Activated CD8-positive, alpha-beta memory T cell treated with anti-CD3 and anti-CD28 coated beads, Interleukin-2, amount 50 U/mL, for 1 hour (primary cell): ENCODE data around the gene GABRA5.

Experiments
- DNase-seq: peaks from one replicate; pipeline ENCODE4 v3.0.0-alpha.2; 2020; ENCODE audit errors: extremely low read depth

The GABRA5 gene

GRCh38 chr15:26928051-26928450 lies 61.2 kb downstream of the GABRA5 start:
- DNase-seq: no peak

- DNase-seq: no peak
Observed at GRCh38 chr15:26929588-26929987, 62.7 kb downstream of the GABRA5 start.

- DNase-seq: no peak
Observed at GRCh38 chr15:26934848-26935247, 68.0 kb downstream of the GABRA5 start.

GRCh38 chr15:26935322-26935721 lies 68.5 kb downstream of the GABRA5 start:
- DNase-seq: no peak

- DNase-seq: no peak
Observed at GRCh38 chr15:26936502-26936901, 69.6 kb downstream of the GABRA5 start.

GRCh38 chr15:26937134-26937533 lies 70.3 kb downstream of the GABRA5 start:
- DNase-seq: no peak

GRCh38 chr15:26939398-26939797 lies 72.5 kb downstream of the GABRA5 start:
- no peak for DNase-seq

- no peak for DNase-seq
Observed at GRCh38 chr15:26941489-26941888, 74.6 kb downstream of the GABRA5 start.

- no peak for DNase-seq
Observed at GRCh38 chr15:26943866-26944265, 77.0 kb downstream of the GABRA5 start.

- no peak for DNase-seq
Observed at GRCh38 chr15:26945046-26945445, 78.2 kb downstream of the GABRA5 start.

- DNase-seq: no peak
Observed at GRCh38 chr15:26950001-26950400, 83.1 kb downstream of the GABRA5 start.

- DNase-seq: no peak
Observed at GRCh38 chr15:26954403-26954802, 87.5 kb downstream of the GABRA5 start.

- DNase-seq: no peak
Observed at GRCh38 chr15:26967719-26968269, 100.9 kb downstream of the GABRA5 start.

GRCh38 chr15:26968806-26969205 lies 101.9 kb downstream of the GABRA5 start:
- no peak for DNase-seq

GRCh38 chr15:26970712-26971210 lies 103.9 kb downstream of the GABRA5 start, which contains the start of gene GABRG3:
TSS of gene GABRG3 (plus strand) at chr15:26971181.
- no peak for DNase-seq

- no peak for DNase-seq
Observed at GRCh38 chr15:26971271-26972018, 104.6 kb downstream of the GABRA5 start.

GRCh38 chr15:26972636-26973035 lies 105.8 kb downstream of the GABRA5 start:
- no peak for DNase-seq

- DNase-seq: no peak
Observed at GRCh38 chr15:26974120-26974780, 107.4 kb downstream of the GABRA5 start.

GRCh38 chr15:26981492-26981891 lies 114.6 kb downstream of the GABRA5 start:
- no peak for DNase-seq

- no peak for DNase-seq
Observed at GRCh38 chr15:26983822-26984221, 117.0 kb downstream of the GABRA5 start.

- no peak for DNase-seq
Observed at GRCh38 chr15:26985050-26985449, 118.2 kb downstream of the GABRA5 start.

GRCh38 chr15:26996250-26996649 lies 129.4 kb downstream of the GABRA5 start:
- no peak for DNase-seq
